Urinary bladder (tissue), 4 donors: ENCODE measurements around the gene NOB1. TPM values are rescaled to one million over a fixed set of nuclear protein-coding genes. Genes with fewer than 3 reads are reported as not detected.

Experiments used
- DNase-seq: peaks from one replicate; pipeline ENCODE4 v3.0.0-alpha.2; 2015; ENCODE audit errors: extremely low spot score
- H3K27ac ChIP-seq: one replicate; pipeline ENCODE4 v1.5.1; 2013; ENCODE audit warnings: low read depth, mild to moderate bottlenecking, moderate library complexity
- H3K36me3 ChIP-seq: one replicate; pipeline ENCODE4 v1.6.1; 2013; ENCODE audit warnings: mild to moderate bottlenecking, moderate library complexity; ENCODE audit not compliant: insufficient read depth
- H3K4me1 ChIP-seq: one replicate; pipeline ENCODE4 v1.6.1; 2013; ENCODE audit warnings: mild to moderate bottlenecking, moderate library complexity; ENCODE audit not compliant: insufficient read depth
- H3K4me3 ChIP-seq: one replicate; pipeline ENCODE4 v1.5.1; 2013; ENCODE audit warnings: low read depth, low read length
- WGBS: extraction: QIAGEN DNeasy Blood & Tissue Kit; methylation state at CpG from one replicate; pipeline ENCODE4 v1.1.7; 2013; 5-methylcytosine and 5-hydroxymethylcytosine counted together
- polyA plus RNA-seq: library from polyadenylated mRNA; stranded (reverse); fragments of 200-250 nt; gene quantifications from one replicate; pipeline ENCODE4 v1.2.3, GENCODE V29; 2013
- small RNA-seq: library from RNA; depleted of rRNA; stranded (forward); fragments of <200 nt; gene quantifications from one replicate; pipeline ENCODE3, GENCODE V24; 2014
- total RNA-seq: library from RNA; depleted of rRNA; stranded (reverse); fragments of >200 nt; gene quantifications from one replicate; pipeline ENCODE4 v1.2.3, GENCODE V29; 2014
- donor health status: healthy with polysubstance abuse.
- donor health status: healthy.

Gene NOB1
- total and polyA plus RNA-seq, 2 donors = 9.8 to 48.7 TPM

DNA sequence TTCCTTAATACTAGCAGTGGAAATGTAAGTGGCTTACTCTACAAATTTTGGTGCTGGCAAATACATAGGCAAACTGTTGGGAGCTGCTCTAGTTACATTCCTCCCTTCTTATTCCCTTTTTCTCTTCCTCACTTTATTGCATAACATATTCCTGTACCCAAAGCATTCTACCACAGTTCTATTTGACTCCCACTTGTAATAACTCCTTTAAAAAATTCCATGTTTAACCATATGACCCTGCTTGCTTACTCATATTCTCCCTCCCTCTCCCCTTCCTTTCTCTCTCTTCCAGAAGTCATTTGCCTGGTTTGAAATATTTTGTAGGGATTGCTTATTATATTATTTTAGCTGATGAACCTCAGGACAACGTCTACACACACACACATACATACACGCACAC, 51.1 kb downstream of the NOB1 start:
- Histone ChIP-seq H3K4me1 (no peaks in the 10 kb centered on the region), H3K36me3 (no peaks in the 10 kb centered on the region), H3K4me3 (no peak overlapping the region), H3K27ac (no peak overlapping the region)
- no peak for DNase-seq
- 85% methylated on average over 2 of the region's 2 CpGs for WGBS

DNA sequence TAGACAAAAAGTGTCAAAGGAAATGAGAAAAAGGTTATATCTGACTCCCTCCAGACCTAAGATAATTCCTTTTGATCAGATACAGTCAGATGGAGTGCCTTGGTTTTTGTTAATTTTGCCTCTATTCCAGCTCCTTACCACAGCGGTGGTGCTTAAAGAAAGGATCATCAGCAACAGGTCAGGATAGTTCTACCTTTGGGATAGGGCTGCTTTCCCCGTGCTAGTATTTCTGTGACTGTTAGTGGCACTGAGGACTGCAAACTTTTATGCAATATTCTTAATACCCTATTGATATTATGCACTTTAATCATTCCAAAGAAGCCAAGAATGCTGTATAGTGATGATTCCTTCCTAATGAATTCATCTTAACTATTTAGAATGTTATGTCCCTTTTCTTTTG, 52.9 kb downstream of the NOB1 start:
- H3K36me3 ChIP-seq = no peaks in the 10 kb centered on the region
- DNase-seq = no peak
- H3K4me3 ChIP-seq = no peak overlapping the region
- WGBS = 81% methylated on average over 2 of the region's 2 CpGs
- H3K27ac ChIP-seq = no peak overlapping the region
- H3K4me1 ChIP-seq = no peaks in the 10 kb centered on the region

DNA sequence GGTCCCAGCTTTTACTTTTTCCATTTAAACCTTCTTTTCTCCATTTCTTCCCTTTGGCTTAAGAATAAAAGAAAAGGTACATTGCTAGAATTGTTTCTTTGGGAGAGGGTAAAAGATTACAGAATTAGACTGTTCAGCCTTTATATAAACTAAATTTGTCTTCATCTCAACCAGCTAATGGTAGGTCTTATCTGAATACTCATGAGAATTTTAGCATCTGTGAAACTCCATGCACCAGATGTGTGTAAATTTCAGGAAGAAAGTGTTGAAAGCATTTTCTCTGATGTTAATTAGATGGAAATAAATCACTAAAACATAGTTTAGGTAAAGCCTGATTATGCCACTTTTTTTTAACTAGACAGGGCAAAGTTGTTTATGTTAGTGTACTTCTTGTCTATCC, 53.3 kb downstream of the NOB1 start:
- Histone ChIP-seq H3K4me3 (no peak overlapping the region), H3K27ac (no peak overlapping the region), H3K4me1 (no peaks in the 10 kb centered on the region), H3K36me3 (no peaks in the 10 kb centered on the region)
- DNase-seq = no peak

DNA sequence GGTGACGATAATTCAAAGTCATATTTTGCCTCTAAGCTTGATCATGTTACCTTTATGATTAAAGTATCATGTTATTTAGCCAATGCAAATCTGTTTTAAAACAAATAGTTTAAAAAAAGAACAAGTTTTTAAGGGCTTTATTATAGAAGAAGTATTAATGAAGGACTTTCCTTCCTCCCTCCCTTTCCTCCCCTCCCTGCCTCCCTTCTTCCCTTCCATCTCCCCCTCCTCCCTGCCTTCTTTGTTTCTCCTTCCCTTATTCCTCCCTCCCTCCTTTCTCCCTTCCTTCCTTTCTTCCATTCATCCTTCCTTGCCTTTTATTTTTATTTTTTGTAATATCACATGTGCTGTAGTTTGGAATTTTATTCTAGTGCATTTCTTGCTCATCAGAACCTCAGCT, 54.8 kb downstream of the NOB1 start:
- peaks cover 3% of the 10 kb centered on the region for H3K36me3 ChIP-seq
- H3K4me3 ChIP-seq = no peak overlapping the region
- no peaks in the 10 kb centered on the region for H3K4me1 ChIP-seq
- no peak for DNase-seq
- 98% methylated on average over 1 of the region's 1 CpG for WGBS
- H3K27ac ChIP-seq = no peak overlapping the region

DNA sequence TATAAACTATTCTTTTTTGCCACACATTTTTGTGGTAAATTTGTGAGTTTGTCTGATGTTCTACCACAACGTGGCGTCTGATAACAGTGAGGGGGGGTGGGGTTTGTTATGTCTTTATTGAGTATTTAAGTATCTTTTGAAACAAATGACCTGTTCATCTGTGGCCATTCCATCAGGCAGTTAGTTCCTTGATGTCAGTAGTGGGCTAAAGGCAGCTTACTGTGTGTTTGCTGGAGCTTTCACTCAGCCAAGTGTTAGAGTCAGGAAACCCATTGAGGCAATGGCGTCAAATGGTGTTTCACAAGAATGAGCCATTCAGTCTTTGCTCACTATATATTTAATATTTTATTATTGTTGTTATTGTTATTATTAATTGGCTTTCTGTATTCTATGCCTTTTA, 56.3 kb downstream of the NOB1 start:
- no peak overlapping the region for H3K27ac ChIP-seq
- H3K36me3 ChIP-seq = peaks cover 6% of the 10 kb centered on the region
- no peak overlapping the region for H3K4me3 ChIP-seq
- H3K4me1 ChIP-seq = no peaks in the 10 kb centered on the region
- 86% methylated on average over 3 of the region's 3 CpGs for WGBS
- no peak for DNase-seq

DNA sequence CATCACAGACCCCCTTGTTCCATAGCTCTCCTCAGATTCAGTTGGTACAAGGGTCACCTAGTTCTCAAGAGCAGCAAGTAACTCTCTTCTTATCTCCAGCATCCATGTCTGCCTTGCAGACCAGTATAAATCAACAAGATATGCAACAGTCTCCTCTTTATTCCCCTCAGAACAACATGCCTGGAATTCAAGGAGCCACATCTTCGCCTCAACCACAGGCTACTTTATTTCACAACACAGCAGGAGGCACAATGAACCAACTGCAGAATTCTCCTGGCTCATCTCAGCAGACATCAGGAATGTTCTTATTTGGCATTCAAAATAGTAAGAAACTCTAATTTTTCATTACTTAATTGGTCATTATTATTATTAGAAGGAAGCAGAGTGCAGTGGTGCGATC, 60.8 kb downstream of the NOB1 start:
- WGBS = 95% methylated on average over 2 of the region's 2 CpGs
- DNase-seq = no peak
- Histone ChIP-seq H3K27ac (no peak overlapping the region), H3K4me3 (no peak overlapping the region), H3K4me1 (no peaks in the 10 kb centered on the region), H3K36me3 (peaks cover 7% of the 10 kb centered on the region)

DNA sequence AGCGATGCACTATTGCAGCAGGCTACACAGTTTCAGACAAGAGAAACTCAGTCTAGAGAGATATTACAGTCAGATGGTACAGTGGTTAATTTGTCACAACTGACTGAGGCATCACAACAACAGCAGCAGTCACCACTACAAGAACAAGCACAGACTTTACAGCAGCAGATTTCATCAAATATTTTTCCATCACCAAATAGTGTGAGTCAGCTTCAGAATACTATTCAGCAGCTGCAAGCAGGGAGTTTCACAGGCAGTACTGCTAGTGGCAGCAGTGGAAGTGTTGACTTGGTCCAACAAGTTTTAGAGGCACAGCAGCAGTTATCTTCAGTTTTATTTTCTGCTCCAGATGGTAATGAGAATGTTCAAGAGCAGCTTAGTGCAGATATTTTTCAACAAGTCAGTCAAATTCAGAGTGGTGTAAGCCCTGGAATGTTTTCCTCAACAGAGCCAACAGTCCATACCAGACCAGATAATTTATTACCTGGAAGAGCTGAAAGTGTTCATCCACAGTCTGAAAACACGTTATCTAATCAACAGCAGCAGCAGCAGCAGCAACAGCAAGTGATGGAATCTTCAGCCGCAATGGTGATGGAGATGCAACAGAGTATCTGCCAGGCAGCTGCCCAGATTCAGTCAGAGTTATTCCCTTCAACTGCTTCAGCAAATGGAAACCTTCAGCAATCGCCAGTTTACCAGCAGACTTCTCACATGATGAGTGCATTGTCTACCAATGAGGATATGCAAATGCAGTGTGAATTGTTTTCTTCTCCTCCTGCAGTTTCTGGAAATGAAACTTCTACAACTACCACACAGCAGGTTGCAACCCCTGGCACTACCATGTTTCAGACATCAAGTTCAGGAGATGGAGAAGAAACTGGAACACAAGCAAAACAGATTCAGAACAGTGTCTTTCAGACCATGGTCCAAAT, 62.5 kb downstream of the NOB1 start:
- Histone ChIP-seq H3K36me3 (peaks cover 7% of the 10 kb centered on the region), H3K4me1 (no peaks in the 10 kb centered on the region), H3K27ac (no peak overlapping the region), H3K4me3 (no peak overlapping the region)
- no peak for DNase-seq
- 53% methylated on average over 4 of the region's 4 CpGs for WGBS

Small RNAs within 50 kb of the gene (small RNA-seq; reads per million reads assigned to genes)
- not detected for gene RF00091

Other genes with a start within 250 kb of the NOB1 start
- gene NFAT5, start 189.0 kb downstream of the NOB1 start, total RNA-seq = 100 TPM
- gene NFAT5, start 189.0 kb downstream of the NOB1 start, polyA plus RNA-seq = 7.1 TPM
- 12.1 TPM for gene NQO1, start 28.4 kb downstream of the NOB1 start, total RNA-seq
- 92.5 TPM for gene NQO1, start 28.4 kb downstream of the NOB1 start, polyA plus RNA-seq
- 17.8 TPM for gene WWP2, start 7.4 kb upstream of the NOB1 start, total RNA-seq
- gene WWP2, start 7.4 kb upstream of the NOB1 start, polyA plus RNA-seq = 20.4 TPM
- 1.7 TPM for gene CLEC18A, start 196.4 kb upstream of the NOB1 start, total RNA-seq
- 0.33 TPM for gene CLEC18A, start 196.4 kb upstream of the NOB1 start, polyA plus RNA-seq